Left lung (tissue), 10 donors: Measurements from ENCODE around the gene ISCA2. TPM values are rescaled to one million over a fixed set of nuclear protein-coding genes. Genes with fewer than 3 reads are reported as not detected.
A peak's percentile ranks its signal among the peaks of the same experiment; 100 is the strongest.

Experiments
- ATAC-seq: fragments of 200-7000 bp; cut with Tn5 transposase; one replicate; pipeline ENCODE4 v1.9.1; 2020; ENCODE audit warnings: moderate library complexity
- DNase-seq, 4 donors: peaks; one replicate each; pipeline ENCODE4 v3.0.0-alpha.2; 2013 to 2020
- H3K27ac ChIP-seq, 2 donors: fragments of 200-600 bp; sonication (generic) in 1 of 2; one replicate each; pipeline versions ENCODE4 v1.5.0 to v1.8.0; 2020 to 2021
- H3K27me3 ChIP-seq, 2 donors: fragments of 200-600 bp; sonication (generic) in 1 of 2; one replicate each; pipeline versions ENCODE4 v1.5.0 to v1.8.0; 2020 to 2021
- H3K36me3 ChIP-seq, 2 donors: fragments of 200-600 bp; sonication (generic) in 1 of 2; one replicate each; pipeline versions ENCODE4 v1.5.0 to v1.8.0; 2020 to 2021
- H3K4me1 ChIP-seq, 2 donors: fragments of 200-600 bp; one replicate each; pipeline ENCODE4 v1.8.0; 2021
- H3K4me3 ChIP-seq, 2 donors: fragments of 200-600 bp; sonication (generic) in 1 of 2; one replicate each; pipeline versions ENCODE4 v1.5.0 to v1.8.0; 2020 to 2021; ENCODE audit warnings: mild to moderate bottlenecking in 1 of 2
- H3K9me3 ChIP-seq, 2 donors: fragments of 200-600 bp; sonication (generic) in 1 of 2; one replicate each; pipeline versions ENCODE4 v1.5.0 to v1.8.0; 2020 to 2021
- CTCF ChIP-seq, 2 donors: fragments of 200-600 bp; sonication (generic) in 1 of 2; IDR thresholded peaks; one replicate each; pipeline versions ENCODE4 v1.5.0 to v1.8.0; 2021; ENCODE audit warnings: antibody characterized with exemption in 2 of 2
- intact Hi-C, 2 donors: fragments of 100-400 bp; cut with DNase I; formaldehyde crosslinking; loops; one replicate each; pipeline versions ENCODE4 v1.11.2 to v1.14.2; 2022
- polyA plus RNA-seq, 6 donors: library from polyadenylated mRNA; unstranded; fragments of 120-200 nt; gene quantifications; one replicate each; pipeline ENCODE4 v1.2.1, GENCODE V29; 2013; ENCODE audit not compliant: insufficient read length in 6 of 6
- total RNA-seq, 2 donors: library from RNA; stranded (reverse); fragmentation: NEBNext Ultra II Directional; extraction: Animal tissue kit (Norgen Biotek cat#: 25700); gene quantifications; one replicate each; pipeline ENCODE4 v1.2.1, GENCODE V29; 2021
- donor health status: DM: no; HTN: yes; CAD: no.
- donor health status: DM: no; HTN: no; CAD: no.

Gene ISCA2
- total and polyA plus RNA-seq, 8 donors: 22.7 to 35.2 (median 30.8) TPM

GRCh38 chr14:74502236-74503019, 8.9 kb downstream of the ISCA2 start:
- H3K4me3 ChIP-seq: no peak overlapping the region
- intact Hi-C loops: loop anchor here in 1 of 2 donors (10.0 kb wide), 1 partner anchor 112 kb away; the partner anchor contains the start of gene LTBP2
- H3K27ac ChIP-seq: no peak overlapping the region
- H3K36me3 ChIP-seq: peaks cover 0 to 9% of the 10 kb centered on the region in 2 donors
- TF ChIP-seq CTCF (IDR thresholded peaks at IDR 0.05): peak in 1 of 2 donors; percentile 18
- peaks cover 0 to 5% of the 10 kb centered on the region in 2 donors for H3K4me1 ChIP-seq
- peak; percentile 73 for ATAC-seq
- DNase-seq: no peak
- H3K27me3 ChIP-seq: no peaks in the 10 kb centered on the region
- H3K9me3 ChIP-seq: no peaks in the 10 kb centered on the region

- H3K36me3 ChIP-seq: peaks cover 0 to 9% of the 10 kb centered on the region in 2 donors
- DNase-seq: no peak
- intact Hi-C loops: loop anchor here in 1 of 2 donors (10.0 kb wide), 1 partner anchor 111 kb away; the partner anchor contains the start of gene LTBP2
- no peaks in the 10 kb centered on the region for H3K9me3 ChIP-seq
- peaks cover 0 to 5% of the 10 kb centered on the region in 2 donors for H3K4me1 ChIP-seq
- no peak overlapping the region for H3K4me3 ChIP-seq
- H3K27ac ChIP-seq: no peak overlapping the region
- no peak for ATAC-seq
- H3K27me3 ChIP-seq: peaks cover 0 to 1% of the 10 kb centered on the region in 2 donors
- TF ChIP-seq CTCF (IDR thresholded peaks at IDR 0.05): no peak
These were observed 9.8 kb downstream of the ISCA2 start for GRCh38 chr14:74503291-74503937.

- DNase-seq (peak in 1 of 4 donors; percentile 23), ATAC-seq (no peak)
- Histone ChIP-seq H3K4me1 (peaks cover 0 to 5% of the 10 kb centered on the region in 2 donors), H3K27me3 (peaks cover 0 to 7% of the 10 kb centered on the region in 2 donors), H3K36me3 (peaks cover 0 to 9% of the 10 kb centered on the region in 2 donors), H3K9me3 (no peaks in the 10 kb centered on the region), H3K27ac (no peak overlapping the region), H3K4me3 (no peak overlapping the region)
- TF ChIP-seq CTCF (IDR thresholded peaks at IDR 0.05): no peak
- intact Hi-C loops: loop anchor here in 1 of 2 donors (10.0 kb wide), 1 partner anchor 111 kb away; the partner anchor contains the start of gene LTBP2
These were observed 10.4 kb downstream of the ISCA2 start for GRCh38 chr14:74503938-74504335.

- Histone ChIP-seq H3K27ac (no peak overlapping the region), H3K4me3 (no peak overlapping the region), H3K4me1 (peaks cover 0 to 5% of the 10 kb centered on the region in 2 donors), H3K36me3 (peaks cover 0 to 9% of the 10 kb centered on the region in 2 donors), H3K27me3 (peaks cover 0 to 8% of the 10 kb centered on the region in 2 donors), H3K9me3 (no peaks in the 10 kb centered on the region)
- ATAC-seq (no peak), DNase-seq (no peak)
- no peak for TF ChIP-seq CTCF (IDR thresholded peaks at IDR 0.05)
- intact Hi-C loops: loop anchor here in 1 of 2 donors (10.0 kb wide), 1 partner anchor 110 kb away; the partner anchor contains the start of gene LTBP2
These were observed 10.8 kb downstream of the ISCA2 start for GRCh38 chr14:74504412-74504811.
